ENCODE measurements around the gene ZNF273. TPM values are rescaled to one million over a fixed set of nuclear protein-coding genes. Genes with fewer than 3 reads are reported as not detected.

Gene ZNF273
- total and polyA plus RNA-seq, 4 donors, result 3.0 to 15.7 (median 8.7) TPM

- ATAC-seq (ENCODE audit: insufficient read depth, low FRiP score), result peak; percentile 23
- WGBS, 2 donors, result 22% methylated on average over 39 of the region's 39 CpGs
Observed at GRCh38 chr7:64876792-64877713, 26.0 kb upstream of the ZNF273 start.

DNA sequence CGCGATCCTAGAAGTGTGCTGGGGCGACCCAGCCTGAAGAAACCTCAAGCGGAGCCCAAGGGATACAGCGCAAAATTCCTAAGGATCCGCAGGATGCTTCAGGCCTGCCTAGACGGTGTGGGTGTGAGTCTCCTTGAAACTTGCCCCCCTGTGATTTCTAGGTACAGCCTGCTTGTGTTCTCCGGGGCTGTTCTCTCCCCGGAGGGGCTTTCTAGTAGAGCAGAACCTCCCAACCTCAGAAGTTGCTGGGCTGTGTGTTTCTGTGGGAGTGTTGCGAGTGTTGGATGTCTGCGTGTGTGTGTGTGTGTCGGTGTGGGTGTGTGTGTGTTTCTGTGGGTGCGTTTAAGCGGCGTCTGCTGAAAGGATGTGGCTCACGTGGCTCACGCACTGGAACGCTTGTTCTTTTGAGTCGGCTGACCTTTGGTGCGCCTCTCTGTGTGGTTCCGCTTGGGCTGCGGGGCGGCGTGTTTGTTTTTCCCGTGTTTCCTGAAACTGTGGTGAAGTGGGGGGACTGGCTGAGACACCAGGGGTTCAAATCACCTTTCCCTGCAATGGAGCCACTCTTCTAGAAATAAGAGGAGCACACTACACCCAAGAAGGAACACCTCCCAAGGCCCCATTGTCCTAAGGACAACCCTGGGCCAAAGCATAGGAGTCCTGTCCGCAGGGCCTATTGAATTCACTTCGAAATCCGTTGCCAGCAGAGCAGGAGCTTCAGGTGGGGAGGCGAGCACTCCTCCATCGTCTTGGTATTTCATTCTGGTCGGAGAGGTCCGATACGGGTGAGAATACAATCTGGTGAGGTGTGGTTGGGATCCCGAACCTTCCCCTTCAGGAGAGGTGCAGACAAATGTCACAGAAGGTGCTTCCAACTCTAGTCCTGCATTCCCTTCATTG, 25.1 kb upstream of the ZNF273 start:
- TF ChIP-seq CTCF (IDR thresholded peaks at IDR 0.05; ENCODE audit: control extremely low read depth, extremely low read depth), result no peak
- Histone ChIP-seq H3K4me1 (ENCODE audit: control insufficient read depth in 5 of 5, insufficient read depth in 5 of 5, low read length in 5 of 5) (peaks cover 0 to 6% (median 0%) of the 10 kb centered on the region in 5 donors), H3K9ac (ENCODE audit: insufficient read depth in 1 of 2, low read length in 2 of 2) (no peak overlapping the region), H3K27ac (ENCODE audit: low read depth in 1 of 2, low read length in 1 of 2) (no peak overlapping the region), H3K36me3 (ENCODE audit: control insufficient read depth in 4 of 4, insufficient read depth in 4 of 4, low read length in 4 of 4) (no peaks in the 10 kb centered on the region), H3K9me3 (ENCODE audit: control insufficient read depth in 4 of 4, insufficient read depth in 3 of 4, low read length in 3 of 4) (peaks cover 0 to 28% (median 0%) of the 10 kb centered on the region in 4 donors), H3K4me3 (no peak overlapping the region), H3K27me3 (ENCODE audit: control insufficient read depth in 3 of 3, insufficient read depth in 3 of 3, low read length in 2 of 3) (peaks cover 0 to 3% (median 0%) of the 10 kb centered on the region in 3 donors)
- no peak for ATAC-seq (ENCODE audit: insufficient read depth, low FRiP score)
- WGBS, 2 donors, result 76 to 77% methylated on average over 34 of the region's 34 CpGs
- DNase-seq, result no peak

More at GRCh38 chr7:64876792-64877713, 26.0 kb upstream of the ZNF273 start:
- peaks cover 0 to 27% (median 0%) of the 10 kb centered on the region in 4 donors for H3K9me3 ChIP-seq (ENCODE audit: control insufficient read depth in 4 of 4, insufficient read depth in 3 of 4, low read length in 3 of 4)
- DNase-seq, result peak; percentile 43 to 61 (median 57)
- H3K36me3 ChIP-seq (ENCODE audit: control insufficient read depth in 4 of 4, insufficient read depth in 4 of 4, low read length in 4 of 4), result no peaks in the 10 kb centered on the region
- no peak for TF ChIP-seq CTCF (IDR thresholded peaks at IDR 0.05; ENCODE audit: control extremely low read depth, extremely low read depth)
- H3K4me1 ChIP-seq (ENCODE audit: control insufficient read depth in 5 of 5, insufficient read depth in 5 of 5, low read length in 5 of 5), result peaks cover 0 to 6% (median 0%) of the 10 kb centered on the region in 5 donors
- H3K27me3 ChIP-seq (ENCODE audit: control insufficient read depth in 3 of 3, insufficient read depth in 3 of 3, low read length in 2 of 3), result no peaks in the 10 kb centered on the region
- H3K9ac ChIP-seq (ENCODE audit: insufficient read depth in 1 of 2, low read length in 2 of 2), result no peak overlapping the region
- no peak overlapping the region for H3K4me3 ChIP-seq
- H3K27ac ChIP-seq (ENCODE audit: low read depth in 1 of 2, low read length in 1 of 2), result no peak overlapping the region

DNA sequence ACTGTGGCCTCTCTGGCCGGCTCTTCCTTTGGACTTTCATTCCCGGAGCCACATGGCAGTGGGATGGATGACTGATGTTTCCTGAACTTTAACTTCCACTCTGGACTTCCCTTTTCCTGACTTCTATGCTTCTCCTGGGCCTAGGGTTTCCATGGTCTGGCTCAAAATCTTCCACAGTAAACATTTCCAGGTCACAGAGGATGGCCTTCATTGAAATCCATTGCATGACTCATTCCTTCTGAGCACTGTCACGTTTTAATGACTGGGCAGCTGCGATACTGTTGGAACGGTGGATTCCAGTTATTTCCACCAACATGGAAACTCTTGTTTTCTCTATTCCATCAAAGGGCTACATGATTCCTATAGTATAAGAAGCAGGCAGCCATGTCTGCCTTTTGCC, 24.4 kb upstream of the ZNF273 start:
- TF ChIP-seq CTCF (IDR thresholded peaks at IDR 0.05; ENCODE audit: control extremely low read depth, extremely low read depth), result no peak
- peaks cover 0 to 3% (median 0%) of the 10 kb centered on the region in 3 donors for H3K27me3 ChIP-seq (ENCODE audit: control insufficient read depth in 3 of 3, insufficient read depth in 3 of 3, low read length in 2 of 3)
- peaks cover 0 to 30% (median 0%) of the 10 kb centered on the region in 4 donors for H3K9me3 ChIP-seq (ENCODE audit: control insufficient read depth in 4 of 4, insufficient read depth in 3 of 4, low read length in 3 of 4)
- peaks cover 0 to 6% (median 0%) of the 10 kb centered on the region in 5 donors for H3K4me1 ChIP-seq (ENCODE audit: control insufficient read depth in 5 of 5, insufficient read depth in 5 of 5, low read length in 5 of 5)
- H3K36me3 ChIP-seq (ENCODE audit: control insufficient read depth in 4 of 4, insufficient read depth in 4 of 4, low read length in 4 of 4), result no peaks in the 10 kb centered on the region
- DNase-seq, result peak in 1 of 3 donors; percentile 6
- H3K27ac ChIP-seq (ENCODE audit: low read depth in 1 of 2, low read length in 1 of 2), result no peak overlapping the region
- ATAC-seq (ENCODE audit: insufficient read depth, low FRiP score), result no peak
- H3K4me3 ChIP-seq, result no peak overlapping the region
- 77 to 79% methylated on average over 5 of the region's 5 CpGs for WGBS, 2 donors
- no peak overlapping the region for H3K9ac ChIP-seq (ENCODE audit: insufficient read depth in 1 of 2, low read length in 2 of 2)
